Endodermal cell (in vitro differentiated cells): ENCODE results near the gene QRSL1. TPM values are rescaled to one million over a fixed set of nuclear protein-coding genes. Genes with fewer than 3 reads are reported as not detected.

ENCODE experiments used
- DNase-seq: peaks from one replicate; pipeline ENCODE4 v3.0.0-alpha.2; 2017
- H3K27ac ChIP-seq: 2 replicates; pipeline ENCODE4 v1.5.1; 2013; ENCODE audit warnings: mild to moderate bottlenecking, low read depth, low read length, moderate library complexity
- H3K27me3 ChIP-seq: 2 replicates; pipeline ENCODE4 v1.6.1; 2013; ENCODE audit warnings: mild to moderate bottlenecking, low read length, moderate library complexity; ENCODE audit not compliant: insufficient read depth, control insufficient read depth, poor library complexity, severe bottlenecking
- H3K36me3 ChIP-seq: 2 replicates; pipeline ENCODE4 v1.7.0; 2013; ENCODE audit warnings: mild to moderate bottlenecking, low read length, moderate library complexity; ENCODE audit not compliant: control insufficient read depth, insufficient read depth
- H3K4me1 ChIP-seq: one replicate; pipeline ENCODE4 v1.7.0; 2013; ENCODE audit warnings: low read length; ENCODE audit not compliant: control insufficient read depth, insufficient read depth
- H3K4me3 ChIP-seq: 2 replicates; pipeline ENCODE4 v1.5.1; 2013; ENCODE audit warnings: mild to moderate bottlenecking, low read length, moderate library complexity
- H3K9ac ChIP-seq: 2 replicates; pipeline ENCODE4 v1.6.1; 2013; ENCODE audit warnings: mild to moderate bottlenecking, low read length, moderate library complexity; ENCODE audit not compliant: poor library complexity, severe bottlenecking; ENCODE audit errors: extremely low read depth
- H3K9me3 ChIP-seq: 2 replicates; pipeline ENCODE4 v1.6.1; 2013; ENCODE audit warnings: mild to moderate bottlenecking, low read length, moderate library complexity; ENCODE audit not compliant: control insufficient read depth
- H3K27ac Mint-ChIP-seq: 2 replicates; pipeline ENCODE4 v1.8.0; 2020; ENCODE audit warnings: mixed read lengths
- H3K27me3 Mint-ChIP-seq: 2 replicates; pipeline ENCODE4 v1.8.0; 2021; ENCODE audit warnings: mild to moderate bottlenecking, mixed read lengths; ENCODE audit not compliant: insufficient read depth
- H3K36me3 Mint-ChIP-seq: 2 replicates; pipeline ENCODE4 v1.8.0; 2020; ENCODE audit warnings: low read depth, mixed read lengths
- H3K4me1 Mint-ChIP-seq: 2 replicates; pipeline ENCODE4 v1.8.0; 2020; ENCODE audit warnings: mixed read lengths
- H3K4me3 Mint-ChIP-seq: 2 replicates; pipeline ENCODE4 v1.8.0; 2020; ENCODE audit warnings: mild to moderate bottlenecking, moderate library complexity, mixed read lengths
- H3K9me3 Mint-ChIP-seq: 2 replicates; pipeline ENCODE4 v1.8.0; 2020; ENCODE audit warnings: mild to moderate bottlenecking, mixed read lengths
- WGBS, 2 experiments: methylation state at CpG; one replicate each; pipeline versions ENCODE4 v1.1.5 to v1.1.7; 2013; ENCODE audit warnings: missing lambda C conversion rate in 2 of 2, mixed read lengths in 1 of 2; ENCODE audit not compliant: insufficient coverage in 1 of 2, insufficient read length in 1 of 2; 5-methylcytosine and 5-hydroxymethylcytosine counted together
- total RNA-seq, 2 donors: library from RNA; stranded (reverse); fragmentation: NEBNext Ultra II Directional in 1 of 2; extraction: Animal tissue kit (Norgen Biotek cat#: 25700) in 1 of 2; gene quantifications; 2 replicates in 1 of 2; 3 replicates in 1 of 2; pipeline ENCODE4 v1.2.1, GENCODE V29; 2021
- TF ChIP-seq, protein P1 (sequence below): fragments of 200-600 bp; sonication (generic); conservative IDR thresholded peaks from 2 replicates; pipeline ENCODE4 v1.5.0; 2021; ENCODE audit warnings: antibody characterized with exemption, mild to moderate bottlenecking

Gene QRSL1
- total RNA-seq, 2 donors from 2014 or later: 10.8 to 12.7 TPM

GRCh38 chr6:106634565-106634964 lies 5.2 kb downstream of the QRSL1 start:
- Mint-ChIP-seq H3K4me3 (no peak overlapping the region), H3K27me3 (no peaks in the 10 kb centered on the region), H3K9me3 (no peaks in the 10 kb centered on the region), H3K27ac (no peak overlapping the region), H3K4me1 (peaks cover 5% of the 10 kb centered on the region), H3K36me3 (no peaks in the 10 kb centered on the region)
- Histone ChIP-seq H3K27me3 (no peaks in the 10 kb centered on the region), H3K4me3 (no peak overlapping the region), H3K36me3 (no peaks in the 10 kb centered on the region), H3K27ac (no peak overlapping the region), H3K9me3 (no peaks in the 10 kb centered on the region), H3K9ac (no peak overlapping the region), H3K4me1 (peaks cover 5% of the 10 kb centered on the region)
- TF ChIP-seq, protein P1, sequence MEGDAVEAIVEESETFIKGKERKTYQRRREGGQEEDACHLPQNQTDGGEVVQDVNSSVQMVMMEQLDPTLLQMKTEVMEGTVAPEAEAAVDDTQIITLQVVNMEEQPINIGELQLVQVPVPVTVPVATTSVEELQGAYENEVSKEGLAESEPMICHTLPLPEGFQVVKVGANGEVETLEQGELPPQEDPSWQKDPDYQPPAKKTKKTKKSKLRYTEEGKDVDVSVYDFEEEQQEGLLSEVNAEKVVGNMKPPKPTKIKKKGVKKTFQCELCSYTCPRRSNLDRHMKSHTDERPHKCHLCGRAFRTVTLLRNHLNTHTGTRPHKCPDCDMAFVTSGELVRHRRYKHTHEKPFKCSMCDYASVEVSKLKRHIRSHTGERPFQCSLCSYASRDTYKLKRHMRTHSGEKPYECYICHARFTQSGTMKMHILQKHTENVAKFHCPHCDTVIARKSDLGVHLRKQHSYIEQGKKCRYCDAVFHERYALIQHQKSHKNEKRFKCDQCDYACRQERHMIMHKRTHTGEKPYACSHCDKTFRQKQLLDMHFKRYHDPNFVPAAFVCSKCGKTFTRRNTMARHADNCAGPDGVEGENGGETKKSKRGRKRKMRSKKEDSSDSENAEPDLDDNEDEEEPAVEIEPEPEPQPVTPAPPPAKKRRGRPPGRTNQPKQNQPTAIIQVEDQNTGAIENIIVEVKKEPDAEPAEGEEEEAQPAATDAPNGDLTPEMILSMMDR: no peak
- WGBS, 2 experiments: 89 to 91% methylated on average over 5 of the region's 5 CpGs
- DNase-seq: no peak

- no peak overlapping the region for H3K9ac ChIP-seq
- no peak overlapping the region for H3K27ac Mint-ChIP-seq
- peaks cover 1% of the 10 kb centered on the region for H3K4me1 Mint-ChIP-seq
Observed at GRCh38 chr6:106637051-106637716, 7.8 kb downstream of the QRSL1 start.

GRCh38 chr6:106637717-106638341 lies 8.5 kb downstream of the QRSL1 start:
- no peaks in the 10 kb centered on the region for H3K27me3 Mint-ChIP-seq
- no peak overlapping the region for H3K9ac ChIP-seq
- no peaks in the 10 kb centered on the region for H3K27me3 ChIP-seq
- no peaks in the 10 kb centered on the region for H3K9me3 Mint-ChIP-seq
- no peaks in the 10 kb centered on the region for H3K4me1 Mint-ChIP-seq
- H3K27ac ChIP-seq: no peak overlapping the region
- H3K4me1 ChIP-seq: no peaks in the 10 kb centered on the region
- DNase-seq: no peak
- no peaks in the 10 kb centered on the region for H3K9me3 ChIP-seq
- TF ChIP-seq, protein P1: no peak
- 75 to 80% methylated on average over 5 to 6 of the region's 6 CpGs for WGBS, 2 experiments
- no peak overlapping the region for H3K4me3 Mint-ChIP-seq
- no peak overlapping the region for H3K27ac Mint-ChIP-seq
- no peak overlapping the region for H3K4me3 ChIP-seq
- peaks cover 23% of the 10 kb centered on the region for H3K36me3 ChIP-seq
- peaks cover 14% of the 10 kb centered on the region for H3K36me3 Mint-ChIP-seq

More at GRCh38 chr6:106637051-106637716, 7.8 kb downstream of the QRSL1 start:
- Histone ChIP-seq H3K36me3 (peaks cover 17% of the 10 kb centered on the region), H3K27ac (no peak overlapping the region), H3K4me1 (no peaks in the 10 kb centered on the region), H3K27me3 (no peaks in the 10 kb centered on the region), H3K4me3 (no peak overlapping the region), H3K9me3 (no peaks in the 10 kb centered on the region)
- peaks cover 8% of the 10 kb centered on the region for H3K36me3 Mint-ChIP-seq
- WGBS, 2 experiments: 93 to 97% methylated on average over 5 to 7 of the region's 7 CpGs
- H3K9me3 Mint-ChIP-seq: no peaks in the 10 kb centered on the region
- TF ChIP-seq, protein P1: no peak
- H3K4me3 Mint-ChIP-seq: no peak overlapping the region
- H3K27me3 Mint-ChIP-seq: no peaks in the 10 kb centered on the region
- DNase-seq: no peak
